Measurements from ENCODE around the gene SSR1. TPM values are rescaled to one million over a fixed set of nuclear protein-coding genes. Genes with fewer than 3 reads are reported as not detected.

Gene SSR1
- total RNA-seq, 1 donor from 2014 or later = 115 TPM

DNA sequence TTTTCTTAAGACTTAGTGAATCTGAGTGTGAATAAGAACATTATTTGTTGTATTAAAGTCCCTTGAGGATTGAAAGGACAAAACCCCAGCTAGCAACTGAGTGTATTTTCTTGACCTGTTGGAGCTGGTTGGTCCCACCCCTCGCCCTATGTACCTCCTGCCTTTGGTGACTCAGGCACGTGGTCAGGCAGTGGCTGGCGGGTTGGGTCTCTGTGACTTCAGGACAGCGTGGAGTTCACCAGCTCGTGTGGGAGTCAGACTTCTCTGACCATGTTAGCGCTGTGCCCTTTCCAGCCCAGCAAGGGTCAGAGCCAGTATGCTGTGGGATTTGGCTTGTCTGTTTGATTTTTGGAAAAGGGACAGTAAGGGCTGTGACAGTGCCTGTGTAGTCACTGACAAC is 93.7 kb downstream of the SSR1 start:
- no peak for DNase-seq (ENCODE audit: low read depth)
- TF ChIP-seq, protein P1, sequence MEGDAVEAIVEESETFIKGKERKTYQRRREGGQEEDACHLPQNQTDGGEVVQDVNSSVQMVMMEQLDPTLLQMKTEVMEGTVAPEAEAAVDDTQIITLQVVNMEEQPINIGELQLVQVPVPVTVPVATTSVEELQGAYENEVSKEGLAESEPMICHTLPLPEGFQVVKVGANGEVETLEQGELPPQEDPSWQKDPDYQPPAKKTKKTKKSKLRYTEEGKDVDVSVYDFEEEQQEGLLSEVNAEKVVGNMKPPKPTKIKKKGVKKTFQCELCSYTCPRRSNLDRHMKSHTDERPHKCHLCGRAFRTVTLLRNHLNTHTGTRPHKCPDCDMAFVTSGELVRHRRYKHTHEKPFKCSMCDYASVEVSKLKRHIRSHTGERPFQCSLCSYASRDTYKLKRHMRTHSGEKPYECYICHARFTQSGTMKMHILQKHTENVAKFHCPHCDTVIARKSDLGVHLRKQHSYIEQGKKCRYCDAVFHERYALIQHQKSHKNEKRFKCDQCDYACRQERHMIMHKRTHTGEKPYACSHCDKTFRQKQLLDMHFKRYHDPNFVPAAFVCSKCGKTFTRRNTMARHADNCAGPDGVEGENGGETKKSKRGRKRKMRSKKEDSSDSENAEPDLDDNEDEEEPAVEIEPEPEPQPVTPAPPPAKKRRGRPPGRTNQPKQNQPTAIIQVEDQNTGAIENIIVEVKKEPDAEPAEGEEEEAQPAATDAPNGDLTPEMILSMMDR (IDR thresholded peaks at IDR 0.05; ENCODE audit: insufficient read depth, low read length, poor library complexity, severe bottlenecking) = no peak
- Histone ChIP-seq H3K27me3 (ENCODE audit: control insufficient read depth, insufficient read depth, low read length) (no peaks in the 10 kb centered on the region), H3K4me3 (ENCODE audit: low read depth, low read length) (no peak overlapping the region), H3K36me3 (ENCODE audit: control insufficient read depth, insufficient read depth, low read length) (no peaks in the 10 kb centered on the region)

DNA sequence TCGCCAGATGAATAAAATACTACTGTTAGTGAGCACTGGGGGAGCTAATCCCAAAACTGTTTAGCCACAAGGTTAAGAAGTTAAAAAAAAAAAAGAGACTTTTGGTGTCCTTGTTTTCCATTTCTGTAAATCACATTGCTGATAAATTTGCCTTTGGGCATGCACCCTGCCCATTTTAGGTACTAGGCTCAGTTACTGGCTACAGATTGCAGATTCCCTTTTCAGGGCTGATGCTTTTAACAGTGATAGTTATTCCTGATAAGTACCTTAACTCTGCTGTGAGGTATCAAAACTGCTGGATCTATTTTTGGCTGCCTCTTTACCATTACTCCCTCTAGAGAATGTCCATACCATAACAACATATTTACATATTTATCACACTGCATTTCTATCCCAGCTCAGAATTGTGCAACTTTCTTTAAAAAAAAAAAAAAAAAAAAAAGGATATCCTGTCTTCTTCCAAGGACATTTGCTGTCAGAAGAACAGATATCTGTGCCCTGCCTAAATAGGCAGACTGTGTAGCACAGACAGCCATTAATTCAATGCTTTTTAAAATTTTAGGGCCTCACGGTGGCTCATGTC is 94.5 kb downstream of the SSR1 start:
- Histone ChIP-seq H3K27me3 (ENCODE audit: control insufficient read depth, insufficient read depth, low read length) (no peaks in the 10 kb centered on the region), H3K4me3 (ENCODE audit: low read depth, low read length) (no peak overlapping the region), H3K36me3 (ENCODE audit: control insufficient read depth, insufficient read depth, low read length) (no peaks in the 10 kb centered on the region)
- TF ChIP-seq, protein P1 (IDR thresholded peaks at IDR 0.05; ENCODE audit: insufficient read depth, low read length, poor library complexity, severe bottlenecking) = no peak
- no peak for DNase-seq (ENCODE audit: low read depth)

Other genes with a start within 250 kb of the SSR1 start
- gene RREB1, start 205.2 kb downstream of the SSR1 start, total RNA-seq = 29.3 and 30.3 TPM in 2 replicates
- gene CAGE1, start 76.5 kb upstream of the SSR1 start, total RNA-seq = not detected in 2 replicates
- gene RIOK1, start 76.6 kb upstream of the SSR1 start, total RNA-seq = 15.3 and 15.5 TPM in 2 replicates
- 216 and 220 TPM in 2 replicates for gene DSP, start 228.5 kb upstream of the SSR1 start, total RNA-seq

All from kidney epithelial cell (primary cell).